Cerebellar cortex (tissue), 1 donor: ENCODE data around the gene RASA3.

Experiments
- DNase-seq: peaks from one replicate; pipeline ENCODE4 v3.0.0-alpha.2; 2015; ENCODE audit warnings: low spot score

The RASA3 gene

GRCh38 chr13:114018461-114019055, 113.9 kb downstream of the RASA3 start:
- no peak for DNase-seq

GRCh38 chr13:114017966-114018365, 114.5 kb downstream of the RASA3 start:
- DNase-seq, result no peak

- DNase-seq, result no peak
Observed at GRCh38 chr13:114017028-114017630, 115.3 kb downstream of the RASA3 start.

- no peak for DNase-seq
Observed at GRCh38 chr13:114016321-114017027, 115.9 kb downstream of the RASA3 start.

GRCh38 chr13:114015969-114016295, 116.5 kb downstream of the RASA3 start:
- DNase-seq, result no peak

- DNase-seq, result no peak
Observed at GRCh38 chr13:114015111-114015968, 117.1 kb downstream of the RASA3 start.

- no peak for DNase-seq
Observed at GRCh38 chr13:114013952-114014629, 118.3 kb downstream of the RASA3 start.

- DNase-seq, result no peak
Observed at GRCh38 chr13:114013336-114013735, 119.1 kb downstream of the RASA3 start.

- DNase-seq, result no peak
Observed at GRCh38 chr13:114012921-114013320, 119.5 kb downstream of the RASA3 start.

GRCh38 chr13:114012141-114012540, 120.3 kb downstream of the RASA3 start:
- no peak for DNase-seq

GRCh38 chr13:114011226-114011625, 121.2 kb downstream of the RASA3 start:
- DNase-seq, result no peak

GRCh38 chr13:114010401-114011101, 121.9 kb downstream of the RASA3 start:
- DNase-seq, result no peak

- no peak for DNase-seq
Observed at GRCh38 chr13:114009590-114010400, 122.6 kb downstream of the RASA3 start.

GRCh38 chr13:114008964-114009589, 123.3 kb downstream of the RASA3 start:
- DNase-seq, result no peak

- DNase-seq, result no peak
Observed at GRCh38 chr13:114007566-114007965, 124.9 kb downstream of the RASA3 start.

GRCh38 chr13:114005206-114005724, 127.2 kb downstream of the RASA3 start:
- no peak for DNase-seq

GRCh38 chr13:114004420-114005205, 127.8 kb downstream of the RASA3 start:
- no peak for DNase-seq

- no peak for DNase-seq
Observed at GRCh38 chr13:114002771-114003321, 129.6 kb downstream of the RASA3 start.
